Parathyroid adenoma (tissue), 2 donors: ENCODE results near the gene MAGI2.

Experiments
- H2AFZ ChIP-seq: fragments of 300-600 bp; sonication (generic); one replicate; pipeline ENCODE4 v1.7.0; 2017; ENCODE audit warnings: antibody characterized with exemption, mild to moderate bottlenecking
- H3K27ac ChIP-seq: fragments of 300-600 bp; sonication (generic); one replicate; pipeline ENCODE4 v1.7.0; 2017
- H3K27me3 ChIP-seq: fragments of 300-600 bp; sonication (generic); one replicate; pipeline ENCODE4 v1.7.0; 2017; ENCODE audit warnings: low read length; ENCODE audit not compliant: control insufficient read depth, insufficient read depth
- H3K36me3 ChIP-seq: fragments of 300-600 bp; sonication (generic); one replicate; pipeline ENCODE4 v1.7.0; 2017; ENCODE audit warnings: low read length; ENCODE audit not compliant: control insufficient read depth, insufficient read depth
- H3K4me1 ChIP-seq: fragments of 300-600 bp; sonication (generic); one replicate; pipeline ENCODE4 v1.7.0; 2017; ENCODE audit warnings: control low read depth
- H3K4me2 ChIP-seq: fragments of 300-600 bp; sonication (generic); one replicate; pipeline ENCODE4 v1.7.0; 2017; ENCODE audit warnings: low read length
- H3K4me3 ChIP-seq: fragments of 300-600 bp; sonication (generic); one replicate; pipeline ENCODE4 v1.7.0; 2017; ENCODE audit warnings: low read depth, low read length
- H3K79me2 ChIP-seq: fragments of 300-600 bp; sonication (generic); one replicate; pipeline ENCODE4 v1.7.0; 2017; ENCODE audit warnings: control low read depth
- H3K9ac ChIP-seq: fragments of 300-600 bp; sonication (generic); one replicate; pipeline ENCODE4 v1.7.0; 2017; ENCODE audit warnings: mild to moderate bottlenecking
- H3K9me3 ChIP-seq: fragments of 300-600 bp; sonication (generic); one replicate; pipeline ENCODE4 v1.7.0; 2017; ENCODE audit warnings: low read length; ENCODE audit not compliant: control insufficient read depth
- CTCF ChIP-seq: fragments of 300-600 bp; sonication (generic); IDR thresholded peaks from one replicate; pipeline ENCODE4 v1.7.0; 2017; ENCODE audit warnings: antibody characterized with exemption, mild to moderate bottlenecking
- donor health status: primary hyperparathyroidism.

Gene MAGI2

GRCh38 chr7:78677391-78677790, 776.1 kb downstream of the MAGI2 start:
- TF ChIP-seq CTCF: no peak
- H3K27ac ChIP-seq: no peak overlapping the region
- H3K9me3 ChIP-seq: no peaks in the 10 kb centered on the region
- H3K36me3 ChIP-seq: no peaks in the 10 kb centered on the region
- no peaks in the 10 kb centered on the region for H3K27me3 ChIP-seq
- no peaks in the 10 kb centered on the region for H3K79me2 ChIP-seq
- no peak overlapping the region for H2AFZ ChIP-seq
- no peak overlapping the region for H3K4me3 ChIP-seq
- H3K4me2 ChIP-seq: no peak overlapping the region
- H3K9ac ChIP-seq: no peak overlapping the region
- H3K4me1 ChIP-seq: peaks cover 5% of the 10 kb centered on the region

DNA sequence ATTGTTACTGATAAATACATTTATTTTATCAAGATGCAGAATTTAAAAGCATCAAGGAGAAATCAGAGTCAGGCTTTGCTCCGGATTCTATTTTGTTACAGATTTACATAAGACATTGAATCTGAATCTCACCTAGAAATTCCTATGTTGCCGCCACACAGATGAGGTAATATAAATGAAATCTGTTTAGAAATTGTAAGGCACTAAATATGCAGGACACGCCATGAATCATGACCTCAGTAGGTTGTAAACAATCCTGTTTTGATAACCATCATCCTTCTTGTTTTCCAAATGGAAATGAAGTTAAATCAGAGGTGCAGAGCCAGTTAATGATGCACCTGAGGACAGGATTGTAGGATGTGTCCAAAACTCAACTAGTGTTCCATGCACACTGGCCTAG, 778.0 kb downstream of the MAGI2 start:
- no peak overlapping the region for H3K4me3 ChIP-seq
- no peak overlapping the region for H3K27ac ChIP-seq
- H3K9ac ChIP-seq: no peak overlapping the region
- peaks cover 5% of the 10 kb centered on the region for H3K4me1 ChIP-seq
- no peaks in the 10 kb centered on the region for H3K79me2 ChIP-seq
- H3K4me2 ChIP-seq: no peak overlapping the region
- no peaks in the 10 kb centered on the region for H3K27me3 ChIP-seq
- TF ChIP-seq CTCF: no peak
- H3K36me3 ChIP-seq: no peaks in the 10 kb centered on the region
- no peaks in the 10 kb centered on the region for H3K9me3 ChIP-seq
- H2AFZ ChIP-seq: no peak overlapping the region

GRCh38 chr7:78673272-78673671, 780.2 kb downstream of the MAGI2 start:
- Histone ChIP-seq H3K27ac (no peak overlapping the region), H3K36me3 (no peaks in the 10 kb centered on the region), H3K79me2 (no peaks in the 10 kb centered on the region), H3K4me2 (no peak overlapping the region), H3K4me3 (no peak overlapping the region), H2AFZ (no peak overlapping the region), H3K9ac (no peak overlapping the region), H3K4me1 (peaks cover 5% of the 10 kb centered on the region), H3K9me3 (no peaks in the 10 kb centered on the region), H3K27me3 (no peaks in the 10 kb centered on the region)
- no peak for TF ChIP-seq CTCF

DNA sequence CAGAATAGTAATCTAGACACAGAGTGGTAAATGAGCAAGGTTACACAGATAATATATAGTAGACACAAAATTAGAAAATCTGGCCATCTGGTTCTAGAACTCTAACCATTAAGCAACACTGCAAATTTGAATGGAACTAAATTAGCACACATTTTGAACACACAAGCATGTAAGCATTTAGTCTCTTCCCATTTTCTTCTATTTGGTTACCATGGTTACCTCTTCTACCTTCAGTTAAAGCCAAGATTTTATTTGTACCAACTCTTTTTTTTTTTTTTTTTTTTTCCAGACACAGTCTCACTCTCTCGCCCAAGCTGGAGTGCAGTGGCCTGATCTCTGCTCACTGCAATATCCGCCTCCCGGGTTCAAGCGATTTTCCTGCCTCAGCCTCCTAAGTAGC, 790.5 kb downstream of the MAGI2 start:
- Histone ChIP-seq H3K27me3 (no peaks in the 10 kb centered on the region), H3K4me3 (no peak overlapping the region), H2AFZ (no peak overlapping the region), H3K9me3 (no peaks in the 10 kb centered on the region), H3K27ac (no peak overlapping the region), H3K4me1 (no peaks in the 10 kb centered on the region), H3K36me3 (no peaks in the 10 kb centered on the region), H3K79me2 (no peaks in the 10 kb centered on the region), H3K4me2 (no peak overlapping the region), H3K9ac (no peak overlapping the region)
- TF ChIP-seq CTCF: no peak

DNA sequence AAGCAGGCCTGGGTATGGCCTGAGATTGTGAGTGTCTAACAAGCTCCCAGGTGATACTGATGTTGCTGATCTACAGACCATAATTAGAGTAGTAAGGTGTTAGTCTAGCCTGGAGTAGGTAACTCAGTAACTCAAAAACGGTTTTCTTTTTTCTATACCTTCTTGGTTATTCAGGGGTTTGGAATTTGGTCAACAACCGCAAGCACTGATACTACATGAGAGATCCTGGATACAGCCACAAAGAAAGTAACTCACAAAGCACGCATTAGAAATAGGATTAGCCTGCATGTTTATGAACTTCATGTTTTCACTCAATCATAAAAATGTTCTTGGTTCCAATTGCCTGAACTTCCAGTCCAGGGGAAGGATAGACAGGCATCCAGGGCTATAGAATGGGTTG, 803.5 kb downstream of the MAGI2 start:
- Histone ChIP-seq H3K27me3 (no peaks in the 10 kb centered on the region), H3K4me2 (no peak overlapping the region), H3K9ac (no peak overlapping the region), H3K27ac (no peak overlapping the region), H3K4me3 (no peak overlapping the region), H3K9me3 (no peaks in the 10 kb centered on the region), H3K79me2 (no peaks in the 10 kb centered on the region), H3K4me1 (no peaks in the 10 kb centered on the region), H3K36me3 (no peaks in the 10 kb centered on the region), H2AFZ (no peak overlapping the region)
- no peak for TF ChIP-seq CTCF
